Urinary bladder (tissue), 4 donors: ENCODE data around the gene DCAF7. TPM values are rescaled to one million over a fixed set of nuclear protein-coding genes. Genes with fewer than 3 reads are reported as not detected.

Experiments
- DNase-seq: peaks from one replicate; pipeline ENCODE4 v3.0.0-alpha.2; 2015; ENCODE audit errors: extremely low spot score
- H3K27ac ChIP-seq: one replicate; pipeline ENCODE4 v1.5.1; 2013; ENCODE audit warnings: low read depth, mild to moderate bottlenecking, moderate library complexity
- H3K36me3 ChIP-seq: one replicate; pipeline ENCODE4 v1.6.1; 2013; ENCODE audit warnings: mild to moderate bottlenecking, moderate library complexity; ENCODE audit not compliant: insufficient read depth
- H3K4me1 ChIP-seq: one replicate; pipeline ENCODE4 v1.6.1; 2013; ENCODE audit warnings: mild to moderate bottlenecking, moderate library complexity; ENCODE audit not compliant: insufficient read depth
- H3K4me3 ChIP-seq: one replicate; pipeline ENCODE4 v1.5.1; 2013; ENCODE audit warnings: low read depth, low read length
- WGBS: extraction: QIAGEN DNeasy Blood & Tissue Kit; methylation state at CpG from one replicate; pipeline ENCODE4 v1.1.7; 2013; 5-methylcytosine and 5-hydroxymethylcytosine counted together
- polyA plus RNA-seq: library from polyadenylated mRNA; stranded (reverse); fragments of 200-250 nt; gene quantifications from one replicate; pipeline ENCODE4 v1.2.3, GENCODE V29; 2013
- total RNA-seq: library from RNA; depleted of rRNA; stranded (reverse); fragments of >200 nt; gene quantifications from one replicate; pipeline ENCODE4 v1.2.3, GENCODE V29; 2014
- donor health status: healthy with polysubstance abuse.
- donor health status: healthy.

DCAF7 gene
- total and polyA plus RNA-seq, 2 donors, result 20.9 to 32.9 TPM

DNA sequence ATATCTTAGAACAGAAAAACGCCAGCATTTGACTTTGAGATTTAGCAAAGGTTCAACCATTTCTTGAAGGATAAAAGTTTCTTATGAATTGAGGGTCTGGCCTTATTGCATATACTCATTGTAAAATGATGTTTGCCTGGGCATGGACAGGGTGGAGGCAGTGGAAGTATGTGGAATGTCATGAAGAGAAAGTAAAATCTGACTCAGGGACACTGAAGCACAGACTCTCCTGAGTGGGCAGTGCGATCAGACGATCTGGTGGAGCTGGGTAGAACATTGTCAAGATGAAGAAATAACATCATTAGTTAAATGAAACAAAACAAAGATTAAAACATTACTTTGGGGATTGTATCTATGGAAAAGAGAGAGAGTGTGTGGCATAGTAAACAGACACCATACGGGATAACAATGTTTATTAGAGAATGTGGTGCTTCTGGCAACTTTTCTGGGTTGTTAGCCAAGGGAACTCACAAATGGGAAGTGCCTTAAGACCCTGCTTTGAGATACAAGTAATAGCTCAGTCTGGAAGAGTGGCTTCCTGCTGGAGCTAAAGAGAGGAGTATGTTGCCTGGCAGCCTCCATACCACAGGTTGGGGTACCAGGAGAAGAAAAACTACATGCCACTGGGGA is 76.4 kb downstream of the DCAF7 start:
- H3K4me1 ChIP-seq, result no peaks in the 10 kb centered on the region
- WGBS, result 49% methylated on average over 4 of the region's 4 CpGs
- no peak overlapping the region for H3K27ac ChIP-seq
- no peaks in the 10 kb centered on the region for H3K36me3 ChIP-seq
- no peak overlapping the region for H3K4me3 ChIP-seq
- DNase-seq, result no peak

DNA sequence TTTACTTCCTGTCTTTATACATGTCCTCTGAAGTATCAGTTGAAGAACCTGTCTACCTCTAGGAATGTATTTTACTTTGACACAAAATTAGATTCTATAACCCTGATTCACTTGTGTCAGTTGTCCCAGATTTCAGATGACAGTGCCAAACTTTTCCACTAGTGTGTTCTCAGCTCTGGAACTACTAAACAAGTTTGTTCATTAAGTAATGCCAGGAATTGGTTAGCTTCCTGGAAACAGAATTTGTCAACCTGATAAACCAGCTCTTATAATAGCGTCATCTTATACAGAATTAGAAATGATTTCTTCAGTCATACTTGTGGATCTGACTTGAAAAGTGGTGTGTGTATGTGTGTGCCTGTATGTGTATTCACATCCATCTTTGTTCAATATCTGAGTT is 79.3 kb downstream of the DCAF7 start:
- Histone ChIP-seq H3K36me3 (no peaks in the 10 kb centered on the region), H3K4me3 (no peak overlapping the region), H3K27ac (no peak overlapping the region), H3K4me1 (no peaks in the 10 kb centered on the region)
- no peak for DNase-seq
- 80% methylated on average over 1 of the region's 1 CpG for WGBS

DNA sequence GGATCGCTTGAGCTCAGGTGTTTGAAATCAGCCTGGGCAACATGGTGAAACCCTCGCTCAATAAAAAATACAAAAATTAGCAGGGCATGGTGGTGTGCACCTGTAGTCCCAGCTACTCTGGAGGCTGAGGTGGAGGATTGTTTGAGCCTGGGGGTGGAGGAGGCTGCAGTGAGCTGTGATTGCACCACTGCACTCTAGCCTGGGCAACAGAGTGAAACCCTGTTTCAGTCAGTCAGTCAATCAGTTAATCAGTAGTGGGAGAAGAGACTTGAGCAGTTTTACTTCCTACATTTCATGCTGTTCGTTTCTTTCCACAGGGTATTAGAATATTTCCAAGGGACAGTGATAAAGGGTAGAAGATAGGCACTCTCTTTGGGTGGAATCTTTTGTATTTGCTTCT is 80.8 kb downstream of the DCAF7 start:
- no peak for DNase-seq
- H3K4me1 ChIP-seq, result no peaks in the 10 kb centered on the region
- 91% methylated on average over 3 of the region's 3 CpGs for WGBS
- no peak overlapping the region for H3K4me3 ChIP-seq
- peaks cover 2% of the 10 kb centered on the region for H3K36me3 ChIP-seq
- no peak overlapping the region for H3K27ac ChIP-seq

DNA sequence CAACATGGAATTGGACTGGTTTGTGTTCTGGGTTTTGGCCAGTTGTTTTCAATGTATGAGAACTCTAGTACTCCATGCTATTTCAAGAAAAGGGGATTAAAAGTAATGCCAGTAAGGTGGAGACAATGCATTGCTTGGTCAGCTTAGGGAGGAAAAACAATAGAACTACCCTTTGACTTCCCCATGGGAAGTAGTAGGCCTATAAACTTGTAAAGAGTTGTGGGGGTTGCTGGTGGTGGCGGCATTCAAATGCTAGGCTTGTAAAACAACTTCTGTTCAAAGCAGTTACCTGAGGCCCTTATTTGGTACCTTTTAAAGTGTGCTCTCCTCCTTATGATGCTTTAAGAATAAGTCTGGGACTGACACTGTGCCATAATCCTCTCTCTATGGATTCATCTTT is 81.3 kb downstream of the DCAF7 start:
- no peak for DNase-seq
- Histone ChIP-seq H3K4me1 (no peaks in the 10 kb centered on the region), H3K36me3 (peaks cover 2% of the 10 kb centered on the region), H3K27ac (no peak overlapping the region), H3K4me3 (no peak overlapping the region)
- WGBS, result 88% methylated on average over 1 of the region's 1 CpG

DNA sequence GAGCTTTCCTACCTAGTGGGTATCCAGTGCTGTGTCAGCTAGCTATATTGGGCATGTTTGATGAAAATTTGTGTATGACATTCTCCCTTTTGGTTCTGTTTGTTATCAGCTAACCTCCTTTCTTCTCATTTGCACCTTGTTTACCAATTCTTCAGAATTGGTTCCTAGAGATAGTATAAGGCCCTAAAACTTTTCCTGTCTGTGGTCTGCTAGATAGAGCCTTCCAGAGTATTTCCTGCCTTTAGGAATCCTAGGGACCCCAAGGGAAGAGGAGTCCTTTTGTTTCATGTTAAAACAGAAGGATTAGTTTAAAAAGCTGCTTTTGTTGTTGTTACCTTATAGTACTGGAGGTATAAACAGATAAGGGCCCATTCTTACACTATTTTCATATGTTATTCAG is 83.5 kb downstream of the DCAF7 start:
- Histone ChIP-seq H3K36me3 (peaks cover 2% of the 10 kb centered on the region), H3K4me1 (no peaks in the 10 kb centered on the region), H3K4me3 (no peak overlapping the region), H3K27ac (no peak overlapping the region)
- no peak for DNase-seq

DNA sequence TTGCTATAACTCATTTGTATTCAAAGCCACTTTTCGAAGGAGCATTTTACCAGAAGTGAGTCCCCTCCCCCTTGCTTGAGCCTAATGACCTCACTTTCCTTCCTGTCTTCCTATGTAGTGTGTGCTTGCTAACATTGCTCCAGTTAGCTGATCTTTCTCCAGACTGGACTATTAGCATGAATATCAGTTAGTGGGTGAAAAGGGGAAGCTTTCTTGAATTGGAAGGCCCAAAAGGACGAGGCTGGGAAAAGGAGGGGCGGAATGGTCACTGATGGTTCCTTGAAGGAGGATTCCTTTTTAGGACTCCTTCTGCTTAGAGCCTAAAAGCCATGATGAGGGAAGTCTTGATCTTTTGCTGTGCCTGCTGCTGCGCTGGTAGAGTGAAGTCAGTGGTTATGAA is 83.9 kb downstream of the DCAF7 start:
- no peak for DNase-seq
- Histone ChIP-seq H3K4me1 (no peaks in the 10 kb centered on the region), H3K36me3 (peaks cover 2% of the 10 kb centered on the region), H3K27ac (no peak overlapping the region), H3K4me3 (no peak overlapping the region)
- 74% methylated on average over 4 of the region's 4 CpGs for WGBS

DNA sequence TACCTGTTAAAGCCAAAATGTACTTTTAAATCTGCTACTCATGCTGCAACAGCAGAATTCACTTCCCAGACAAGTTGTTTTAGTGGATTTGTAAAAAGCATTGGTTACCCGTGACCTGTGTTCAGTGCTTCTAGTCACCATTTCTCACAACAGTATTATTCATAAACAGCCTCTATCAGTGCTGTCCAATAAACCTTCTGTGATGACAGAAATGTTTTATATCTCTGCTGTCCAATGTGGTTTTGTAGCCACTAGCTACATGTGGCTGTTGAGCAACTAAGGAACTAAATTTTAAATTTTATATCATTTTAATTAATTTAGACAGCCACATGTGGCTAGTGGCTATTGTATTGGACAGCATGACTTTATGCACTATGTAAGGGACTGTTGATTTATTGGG is 84.5 kb downstream of the DCAF7 start:
- H3K4me1 ChIP-seq, result no peaks in the 10 kb centered on the region
- peaks cover 2% of the 10 kb centered on the region for H3K36me3 ChIP-seq
- H3K4me3 ChIP-seq, result no peak overlapping the region
- H3K27ac ChIP-seq, result no peak overlapping the region
- 72% methylated on average over 1 of the region's 1 CpG for WGBS
- no peak for DNase-seq

DNA sequence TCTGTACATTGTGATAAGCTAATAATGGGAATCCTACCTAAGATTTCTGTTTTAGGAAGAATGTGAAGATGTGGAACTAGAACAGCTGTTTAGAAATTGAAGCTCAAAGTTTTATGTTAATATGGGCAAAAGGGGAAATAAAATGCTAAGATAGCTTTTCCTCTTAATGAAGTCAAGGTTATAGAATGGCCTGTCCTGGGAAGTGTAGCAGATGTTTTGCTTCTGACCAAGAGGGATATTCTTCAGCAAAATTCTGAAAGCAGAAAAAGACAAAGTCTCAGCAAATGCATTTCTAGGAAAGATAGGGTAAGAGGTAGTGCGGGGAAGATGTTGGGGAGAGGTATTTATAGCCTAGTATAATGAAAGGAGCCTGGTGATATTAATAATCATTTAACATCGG is 85.0 kb downstream of the DCAF7 start:
- Histone ChIP-seq H3K27ac (no peak overlapping the region), H3K4me3 (no peak overlapping the region), H3K36me3 (peaks cover 2% of the 10 kb centered on the region), H3K4me1 (no peaks in the 10 kb centered on the region)
- DNase-seq, result no peak
- WGBS, result 74% methylated on average over 2 of the region's 2 CpGs

DNA sequence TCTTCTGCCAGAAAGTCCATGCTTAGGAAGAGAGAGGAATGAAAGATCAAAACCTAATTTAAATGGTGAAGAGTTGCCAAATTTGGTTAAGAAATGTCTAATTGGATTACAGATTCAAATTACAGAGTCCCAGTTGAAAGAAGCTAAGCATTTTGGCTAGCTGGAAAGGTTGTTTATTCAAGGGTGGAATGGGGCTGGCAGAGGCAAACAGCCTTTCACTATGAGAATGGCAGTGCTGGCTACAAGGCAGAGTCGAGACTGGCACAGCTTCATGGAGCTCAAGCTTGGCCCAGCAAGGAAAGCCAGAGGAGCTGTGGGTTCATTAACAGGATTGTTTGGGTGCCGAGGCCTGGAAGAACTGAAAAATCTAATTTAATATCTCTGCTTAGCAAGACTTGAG is 85.5 kb downstream of the DCAF7 start:
- WGBS, result 80% methylated on average over 2 of the region's 2 CpGs
- no peak overlapping the region for H3K4me3 ChIP-seq
- peaks cover 2% of the 10 kb centered on the region for H3K36me3 ChIP-seq
- no peak overlapping the region for H3K27ac ChIP-seq
- DNase-seq, result no peak
- H3K4me1 ChIP-seq, result no peaks in the 10 kb centered on the region

DNA sequence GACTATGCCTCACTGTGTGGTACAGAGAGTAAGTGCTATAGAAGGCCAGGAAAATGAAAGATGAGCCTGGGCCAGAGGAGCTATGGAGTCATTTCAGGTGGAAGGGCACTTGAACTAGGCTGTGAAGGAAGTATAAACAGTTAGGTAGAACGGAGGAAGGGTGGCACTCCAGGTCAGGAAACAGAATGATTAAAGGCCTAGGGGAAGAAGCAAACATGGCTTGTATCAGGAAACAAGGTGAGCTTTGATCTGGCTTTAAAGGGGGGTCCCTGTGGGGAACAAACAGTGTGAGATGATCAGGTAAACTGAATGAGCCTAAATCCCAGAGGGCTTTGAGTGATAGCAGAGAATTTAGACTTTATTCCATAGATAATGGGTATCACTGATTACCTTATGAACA is 88.8 kb downstream of the DCAF7 start:
- no peak overlapping the region for H3K4me3 ChIP-seq
- no peak overlapping the region for H3K27ac ChIP-seq
- peaks cover 2% of the 10 kb centered on the region for H3K36me3 ChIP-seq
- DNase-seq, result no peak
- H3K4me1 ChIP-seq, result no peaks in the 10 kb centered on the region
- 41% methylated on average over 1 of the region's 1 CpG for WGBS

DNA sequence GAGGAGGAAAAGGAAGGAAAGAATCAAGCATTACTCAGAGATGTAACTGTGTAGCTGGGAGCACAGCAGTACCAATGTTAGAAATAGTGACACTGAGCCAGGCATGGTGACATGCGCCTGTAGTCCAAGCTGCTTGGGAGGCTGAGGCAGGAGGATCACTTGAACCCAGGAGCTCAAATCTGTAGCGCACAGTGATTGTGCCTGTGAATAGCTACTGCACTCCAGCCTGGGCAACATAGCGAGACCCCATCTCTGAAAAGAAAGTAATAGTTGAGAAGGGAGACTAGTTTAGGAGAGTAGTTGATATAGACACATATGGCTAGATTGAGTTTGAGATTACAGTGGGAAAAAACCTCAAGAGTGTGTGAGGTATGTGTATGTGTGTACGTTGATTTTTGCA is 89.8 kb downstream of the DCAF7 start:
- Histone ChIP-seq H3K36me3 (no peaks in the 10 kb centered on the region), H3K4me3 (no peak overlapping the region), H3K4me1 (no peaks in the 10 kb centered on the region), H3K27ac (no peak overlapping the region)
- DNase-seq, result no peak
- 83% methylated on average over 4 of the region's 4 CpGs for WGBS

DNA sequence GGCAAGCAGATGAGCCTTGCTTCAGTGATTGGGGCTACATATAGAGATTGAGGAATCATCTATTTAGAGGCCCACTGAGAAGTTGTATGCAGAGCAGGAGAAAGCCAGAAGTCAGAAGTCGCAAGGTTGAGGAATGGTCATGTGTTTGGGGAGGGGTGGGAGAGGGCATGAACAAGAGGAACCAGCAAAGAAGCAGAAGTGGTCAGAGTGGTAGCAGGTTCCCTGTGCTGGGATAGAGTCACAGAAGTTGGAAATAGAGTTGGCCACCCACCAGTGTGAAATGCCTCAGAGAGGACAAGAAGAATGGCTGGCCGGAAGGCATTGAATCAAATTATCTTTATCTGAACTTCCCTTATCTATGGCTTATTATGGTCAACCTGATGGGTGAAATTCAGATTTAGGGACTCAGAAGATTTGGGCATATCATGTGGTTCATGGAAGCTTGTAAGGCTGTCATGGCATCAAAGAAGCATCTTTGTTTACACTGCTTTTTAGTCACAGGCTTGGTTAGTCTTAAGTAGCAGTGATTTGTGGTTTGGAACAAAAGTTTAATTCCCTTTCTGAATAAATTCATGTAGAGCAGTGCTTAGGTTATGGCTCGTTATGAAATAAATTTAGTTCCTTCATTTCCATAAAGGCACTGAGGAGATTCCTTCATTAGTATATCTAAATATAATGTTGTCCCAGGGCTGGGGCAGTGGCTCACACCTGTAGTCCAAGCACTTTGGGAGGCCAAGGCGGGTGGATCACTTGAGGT is 91.6 kb downstream of the DCAF7 start:
- DNase-seq, result no peak
- Histone ChIP-seq H3K4me1 (no peaks in the 10 kb centered on the region), H3K36me3 (no peaks in the 10 kb centered on the region), H3K27ac (no peak overlapping the region), H3K4me3 (no peak overlapping the region)
- WGBS, result 87% methylated on average over 4 of the region's 4 CpGs
